ENCODE data around the gene TALDO1. TPM values are rescaled to one million over a fixed set of nuclear protein-coding genes. Genes with fewer than 3 reads are reported as not detected.
"Not testable (repeated sequence)": the region's sequence is repeated elsewhere in the genome, so short reads cannot be mapped to it uniquely, and the experiment has no call there.

The TALDO1 gene
- total RNA-seq, 1 donor from 2014 or later: 224 TPM

DNA sequence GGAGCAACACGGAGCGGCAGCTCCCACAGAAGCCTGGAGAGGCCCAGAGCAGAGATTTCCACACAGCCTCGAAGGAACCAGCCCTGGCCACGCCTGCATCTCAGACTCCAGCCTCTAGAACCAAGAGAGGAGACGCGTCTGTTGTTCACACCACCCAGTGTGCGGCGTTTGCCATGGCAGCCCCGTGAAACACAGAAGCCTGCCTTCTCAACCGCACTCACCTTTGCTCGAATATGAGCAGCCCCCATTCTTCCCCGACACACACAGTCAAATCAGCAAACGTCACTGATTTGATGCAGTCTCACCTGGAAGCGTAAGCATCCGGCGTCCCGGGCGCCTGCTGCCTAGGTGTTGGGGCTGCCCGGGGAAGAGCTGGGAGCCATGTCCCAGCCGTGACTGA lies 14.2 kb upstream of the TALDO1 start:
- DNase-seq (ENCODE audit: extremely low read depth, low read depth, low spot score): no peak

DNA sequence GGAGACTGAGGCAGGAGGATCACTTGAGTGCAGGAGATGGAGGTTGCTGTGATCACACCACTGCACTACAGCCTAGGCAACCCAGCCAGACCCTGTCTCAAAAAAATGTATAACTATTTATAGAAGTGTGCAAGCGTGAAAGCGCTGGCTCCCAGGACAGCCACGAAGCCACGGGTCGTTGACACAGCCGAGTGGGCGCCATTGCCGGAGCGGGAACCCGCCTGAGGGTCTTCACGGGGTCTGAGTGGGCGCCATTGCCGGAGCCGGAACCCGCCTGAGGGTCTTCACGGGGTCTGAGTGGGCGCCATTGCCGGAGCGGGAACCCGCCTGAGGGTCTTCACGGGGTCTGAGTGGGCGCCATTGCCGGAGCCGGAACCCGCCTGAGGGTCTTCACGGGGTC lies 12.7 kb upstream of the TALDO1 start:
- not testable (repeated sequence) for DNase-seq (ENCODE audit: extremely low read depth, low read depth, low spot score)

DNA sequence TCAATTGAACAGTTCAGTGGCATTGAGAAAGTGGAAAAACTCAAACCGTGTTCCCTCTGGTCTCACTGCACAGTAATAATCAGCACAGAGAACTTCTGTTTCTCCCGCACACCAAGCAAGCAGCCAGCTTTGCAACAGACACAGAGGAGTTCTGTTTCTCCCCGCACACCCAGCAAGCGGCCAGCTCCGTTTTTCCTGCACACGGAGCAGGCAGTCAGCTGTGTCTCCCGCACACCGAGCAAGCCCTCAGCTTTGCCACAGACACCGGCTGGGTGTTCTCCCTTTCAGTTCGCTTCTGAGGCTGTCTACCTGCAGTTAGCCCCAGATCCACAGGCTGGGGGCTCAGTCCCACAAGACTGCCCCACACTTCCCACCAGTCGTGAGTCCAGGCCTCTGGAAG lies 9.9 kb upstream of the TALDO1 start:
- DNase-seq (ENCODE audit: extremely low read depth, low read depth, low spot score): no peak

DNA sequence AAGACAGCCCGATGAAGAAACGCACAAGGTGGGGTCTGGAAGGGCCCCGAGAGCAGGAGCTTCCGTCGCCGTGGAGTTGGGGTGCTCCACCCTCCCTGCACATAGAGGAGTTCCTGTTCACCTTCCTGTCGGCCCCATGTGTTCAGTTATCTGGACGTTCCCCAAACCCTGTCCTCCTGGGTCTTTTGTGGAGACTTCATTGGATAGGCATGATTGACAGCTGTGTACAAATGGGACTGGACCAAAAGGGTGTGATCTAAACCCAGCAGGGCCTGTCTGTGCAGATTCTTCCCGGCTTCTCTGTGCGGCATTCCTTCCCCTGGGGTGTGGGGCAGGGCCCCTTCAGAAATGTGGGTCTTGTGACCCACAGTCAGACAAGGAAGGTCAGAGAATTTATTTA lies 9.4 kb upstream of the TALDO1 start:
- DNase-seq (ENCODE audit: extremely low read depth, low read depth, low spot score): not testable (repeated sequence)

DNA sequence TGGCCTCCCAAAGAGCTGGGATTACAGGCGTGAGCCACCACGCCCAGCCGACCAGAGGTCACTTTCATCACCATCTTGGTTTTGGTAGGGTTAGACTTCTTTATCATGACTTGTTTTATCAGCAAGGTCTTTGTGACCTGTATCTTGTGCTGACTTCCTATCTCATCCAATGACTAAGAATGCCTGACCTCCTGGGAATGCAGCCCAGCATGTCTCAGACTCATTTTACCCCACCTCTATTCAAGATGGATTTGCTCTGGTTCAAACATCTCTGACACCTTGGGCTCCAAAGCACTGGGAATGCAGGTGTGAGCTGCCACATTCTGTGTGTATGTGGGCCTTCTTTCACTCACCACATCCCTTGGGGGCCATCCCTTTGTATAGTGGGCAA lies 5.1 kb upstream of the TALDO1 start:
- no peak for DNase-seq (ENCODE audit: extremely low read depth, low read depth, low spot score)

DNA sequence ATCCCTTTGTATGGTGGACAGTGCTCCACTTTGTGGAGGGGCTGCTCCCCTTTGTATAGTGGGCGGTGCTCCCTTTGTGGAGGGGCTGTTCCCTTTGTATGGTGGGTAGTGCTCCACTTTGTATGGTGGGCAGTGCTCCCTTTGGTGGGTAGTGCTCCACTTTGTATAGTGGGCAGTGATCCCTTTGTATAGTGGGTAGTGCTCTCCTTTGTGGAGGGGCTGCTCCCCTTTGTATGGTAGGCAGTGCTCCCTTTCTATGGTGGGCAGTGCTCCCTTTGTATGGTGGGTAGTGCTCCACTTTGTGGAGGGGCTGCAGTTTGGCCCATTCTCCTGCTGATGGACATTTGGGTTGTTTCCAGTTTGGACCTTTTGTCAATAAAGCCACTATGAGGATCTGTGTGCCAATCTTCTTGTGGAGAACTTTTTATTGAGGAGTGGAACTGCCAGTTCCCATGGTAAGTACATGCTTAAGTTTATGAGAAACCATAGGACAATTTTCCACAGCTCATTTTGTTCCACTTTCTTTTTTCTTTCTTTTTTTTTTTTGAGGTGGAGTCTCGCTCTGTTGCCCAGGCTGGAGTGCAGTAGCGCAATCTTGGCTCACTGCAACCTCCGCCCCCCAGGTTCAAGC lies 4.6 kb upstream of the TALDO1 start:
- DNase-seq (ENCODE audit: extremely low read depth, low read depth, low spot score): no peak

DNA sequence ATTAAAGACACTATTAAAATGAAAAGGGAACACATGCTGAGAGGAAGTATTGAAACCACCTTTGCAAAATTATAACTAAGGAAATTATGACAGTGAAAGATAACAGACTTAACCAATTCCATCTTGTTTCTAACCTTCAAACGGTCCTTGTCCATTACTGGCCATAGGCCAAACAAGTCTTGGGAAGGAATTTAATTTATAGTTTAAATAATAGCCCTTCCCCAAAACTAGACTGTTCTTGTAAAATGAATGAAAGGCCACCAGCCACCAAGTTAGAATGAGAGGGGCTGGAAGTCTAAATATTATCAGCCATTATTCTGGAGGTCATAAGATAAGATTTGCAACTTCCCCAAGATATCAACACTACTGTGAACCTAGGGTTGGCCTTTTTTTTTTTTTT lies 1.8 kb upstream of the TALDO1 start:
- no peak for DNase-seq (ENCODE audit: extremely low read depth, low read depth, low spot score)

DNA sequence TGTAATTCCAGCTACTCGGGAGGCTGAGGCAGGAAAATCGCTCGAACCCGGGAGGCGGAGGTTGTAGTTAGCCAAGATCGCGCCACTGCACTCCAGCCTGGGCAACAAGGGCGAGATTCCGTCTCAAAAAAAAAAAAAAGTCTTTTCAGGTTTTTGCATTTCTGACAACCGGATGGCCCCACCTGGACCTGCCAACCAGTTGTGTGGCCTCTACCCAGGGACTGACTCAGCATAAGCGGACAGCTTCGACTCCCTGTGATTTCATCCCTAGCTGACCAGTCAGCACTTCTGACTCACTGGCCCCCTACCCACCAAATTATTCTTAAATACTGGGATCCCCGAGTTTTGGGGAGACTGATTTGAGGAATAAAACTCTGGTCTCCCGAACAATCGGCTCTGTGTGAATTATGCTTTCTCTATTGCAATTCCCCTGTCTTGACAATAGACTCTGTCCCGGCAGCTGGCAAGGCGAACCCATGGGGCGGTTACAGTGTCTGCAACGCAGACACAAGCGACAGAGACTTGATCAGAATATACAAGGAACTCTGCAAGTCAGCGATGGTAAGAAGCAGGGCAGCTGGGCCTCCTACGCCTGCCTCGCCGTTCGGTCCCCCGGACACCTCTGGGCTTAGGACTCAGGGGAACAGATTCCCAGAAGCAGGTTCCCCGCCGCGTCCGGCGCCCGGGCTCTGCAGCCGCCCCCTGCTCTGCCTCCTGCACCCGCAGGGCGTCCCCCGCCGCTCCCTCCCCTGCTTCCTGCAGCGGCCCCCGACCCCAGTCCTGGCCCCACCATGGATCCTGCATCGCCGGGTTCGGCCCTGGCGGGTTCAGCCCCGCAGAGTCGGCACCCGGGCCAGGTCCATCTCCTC lies 741 bp upstream of the TALDO1 start:
- no peak for DNase-seq (ENCODE audit: extremely low read depth, low read depth, low spot score)

DNA sequence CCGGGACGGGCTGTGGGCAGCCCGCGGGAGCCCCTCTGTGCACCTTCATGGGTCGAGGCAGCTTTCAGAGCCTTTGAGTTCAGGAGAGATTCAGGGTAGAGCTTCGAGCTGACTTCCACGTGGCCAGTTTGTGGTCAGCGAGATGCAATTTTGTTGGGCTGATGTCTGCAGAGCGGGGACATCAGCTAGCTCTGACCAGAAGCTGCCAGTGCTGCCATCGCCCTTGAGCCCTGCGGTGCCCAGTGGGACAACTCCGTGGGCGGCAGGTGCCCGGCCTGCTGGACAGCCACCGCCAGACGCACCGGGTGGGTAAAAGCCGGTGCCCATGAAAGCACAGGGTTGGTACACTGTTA lies 719 bp downstream of the TALDO1 start:
- DNase-seq (ENCODE audit: extremely low read depth, low read depth, low spot score): no peak

DNA sequence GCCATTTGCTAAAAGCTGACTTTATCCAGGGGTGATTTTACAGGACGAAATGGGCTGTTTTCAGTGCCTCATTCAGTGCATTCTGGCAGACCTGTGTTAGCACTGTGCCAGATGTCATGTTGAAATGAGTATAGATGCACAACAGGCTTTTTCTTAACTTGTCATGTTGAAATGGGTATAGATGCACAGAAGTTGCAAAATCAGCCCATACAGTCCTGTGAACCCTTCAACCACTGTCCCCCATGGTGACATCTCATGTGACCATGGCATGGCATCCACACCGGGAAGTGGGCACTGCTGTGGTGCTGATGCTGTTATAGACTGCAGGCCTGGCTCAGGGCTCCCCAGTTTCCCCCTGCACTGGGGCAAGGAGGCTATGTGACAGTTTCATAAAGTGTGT lies 2.5 kb downstream of the TALDO1 start:
- DNase-seq (ENCODE audit: extremely low read depth, low read depth, low spot score): no peak

DNA sequence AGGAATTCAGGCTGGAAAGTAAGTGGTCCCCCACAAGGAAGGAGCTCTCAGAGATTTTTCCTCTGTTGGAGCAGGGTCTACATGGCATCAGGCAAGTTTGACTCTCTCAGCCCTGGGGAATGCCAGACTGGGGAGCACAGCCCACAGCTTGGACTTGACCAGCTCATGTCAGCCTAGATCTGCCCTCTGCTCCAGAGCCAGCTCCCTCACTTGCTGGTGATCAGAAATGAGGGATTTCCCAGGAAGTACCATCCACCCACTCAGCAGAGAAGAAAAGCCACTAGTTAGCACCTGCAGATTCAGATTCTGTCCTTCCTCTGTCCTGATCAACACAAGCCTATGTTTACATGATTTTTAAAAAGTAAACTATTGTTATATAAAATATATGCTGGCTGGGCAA lies 13.0 kb downstream of the TALDO1 start:
- DNase-seq (ENCODE audit: extremely low read depth, low read depth, low spot score): no peak

DNA sequence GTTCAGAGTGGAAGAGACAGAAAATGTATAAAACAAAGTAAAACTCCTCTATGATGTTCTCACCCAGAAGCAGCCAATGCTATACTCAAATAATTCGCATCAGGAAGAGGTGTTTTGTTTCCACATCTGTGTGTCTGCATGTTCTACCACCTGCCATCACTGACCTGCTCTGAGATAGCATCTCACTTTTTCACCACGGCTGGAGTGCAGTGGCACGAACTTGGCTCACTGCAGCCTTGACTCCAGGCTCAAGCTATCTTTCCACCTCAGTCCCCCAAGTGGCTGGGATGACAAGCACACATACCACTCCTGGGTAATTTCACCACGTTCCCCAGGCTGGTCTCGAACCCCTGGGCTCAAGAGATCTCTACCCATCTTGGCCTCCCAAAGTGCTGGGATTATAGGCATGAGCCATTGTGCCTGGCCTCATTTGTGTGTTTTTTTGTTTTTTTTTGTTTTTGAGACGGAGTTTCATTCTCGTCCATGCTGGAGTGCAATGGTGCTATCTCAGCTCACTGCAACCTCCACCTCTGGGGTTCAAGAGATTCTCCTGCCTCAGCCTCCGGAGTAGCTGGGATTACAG lies 14.4 kb downstream of the TALDO1 start:
- no peak for DNase-seq (ENCODE audit: extremely low read depth, low read depth, low spot score)

DNA sequence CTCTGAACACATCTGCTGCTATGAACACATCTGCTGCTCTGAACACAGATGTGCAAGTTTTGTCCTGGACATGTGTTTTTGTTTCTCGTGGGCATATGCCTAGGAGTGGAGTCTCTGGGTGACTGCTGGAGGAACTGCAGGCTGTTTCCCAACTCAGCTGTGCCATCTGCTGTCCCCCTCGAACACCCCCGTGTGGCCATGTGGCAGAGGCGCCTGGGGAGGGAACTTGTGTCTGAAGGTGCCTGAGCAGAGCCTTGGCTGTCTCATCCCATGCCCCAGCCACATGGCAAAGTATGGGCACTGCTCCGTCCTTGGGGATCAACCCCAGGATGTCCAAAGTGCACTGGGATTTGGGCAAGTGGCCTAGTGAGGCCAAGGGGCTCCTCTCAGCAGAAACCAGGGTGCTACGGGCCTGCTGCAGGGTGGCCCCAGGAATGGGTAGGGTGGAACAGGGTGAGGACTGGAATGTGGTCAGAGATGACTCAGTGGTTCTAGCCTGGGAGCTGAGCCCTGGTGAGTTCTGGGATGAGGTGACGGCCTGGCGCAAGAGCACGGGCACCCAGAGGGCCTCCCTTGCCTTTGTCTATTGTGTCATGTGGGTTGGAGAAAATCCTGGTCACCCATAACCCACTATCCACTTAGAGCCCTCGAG lies 15.3 kb downstream of the TALDO1 start:
- no peak for DNase-seq (ENCODE audit: extremely low read depth, low read depth, low spot score)

DNA sequence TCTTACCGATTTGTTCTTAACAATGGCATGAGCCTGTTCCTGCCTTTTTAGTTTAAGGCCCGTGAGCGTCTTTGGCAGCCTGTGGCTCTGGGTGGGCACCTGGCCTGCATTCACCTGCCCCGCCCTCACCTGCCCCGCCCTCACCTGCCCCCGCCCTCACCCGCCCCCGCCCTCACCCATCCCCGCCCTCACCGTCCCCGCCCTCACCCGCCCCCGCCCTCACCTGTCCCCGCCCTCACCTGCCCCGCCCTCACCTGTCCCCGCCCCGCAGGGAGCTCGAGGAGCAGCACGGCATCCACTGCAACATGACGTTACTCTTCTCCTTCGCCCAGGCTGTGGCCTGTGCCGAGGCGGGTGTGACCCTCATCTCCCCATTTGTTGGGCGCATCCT lies 15.8 kb downstream of the TALDO1 start:
- DNase-seq (ENCODE audit: extremely low read depth, low read depth, low spot score): no peak

DNA sequence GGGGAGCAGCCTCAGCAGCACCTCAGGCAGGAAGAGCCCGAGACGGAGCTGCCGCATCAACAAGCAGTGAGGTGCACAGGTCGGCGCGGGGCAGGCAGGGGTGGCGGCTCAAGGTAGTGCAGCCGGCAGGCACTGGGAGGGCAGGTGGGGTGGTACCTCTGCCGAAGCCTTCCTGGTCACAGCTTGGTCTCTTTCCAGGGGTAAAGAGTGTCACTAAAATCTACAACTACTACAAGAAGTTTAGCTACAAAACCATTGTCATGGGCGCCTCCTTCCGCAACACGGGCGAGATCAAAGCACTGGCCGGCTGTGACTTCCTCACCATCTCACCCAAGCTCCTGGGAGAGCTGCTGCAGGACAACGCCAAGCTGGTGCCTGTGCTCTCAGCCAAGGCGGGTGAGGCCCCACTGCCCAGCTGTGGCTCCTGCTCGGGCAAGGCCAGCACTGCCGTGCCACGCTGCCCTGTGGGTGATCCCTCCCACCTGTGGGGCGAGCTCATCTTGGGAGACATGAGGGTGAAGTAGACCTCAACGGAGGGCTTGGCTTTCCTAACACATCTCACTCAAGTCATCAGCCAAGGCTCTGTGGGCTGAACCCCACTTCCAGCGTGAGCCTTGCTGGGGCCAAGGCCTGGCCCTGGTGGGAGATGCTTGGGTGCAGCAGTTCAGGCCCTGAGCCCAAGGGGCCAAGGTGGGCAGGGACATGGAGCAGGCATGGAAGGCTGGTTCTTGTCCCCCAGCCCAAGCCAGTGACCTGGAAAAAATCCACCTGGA lies 16.5 kb downstream of the TALDO1 start:
- no peak for DNase-seq (ENCODE audit: extremely low read depth, low read depth, low spot score)

DNA sequence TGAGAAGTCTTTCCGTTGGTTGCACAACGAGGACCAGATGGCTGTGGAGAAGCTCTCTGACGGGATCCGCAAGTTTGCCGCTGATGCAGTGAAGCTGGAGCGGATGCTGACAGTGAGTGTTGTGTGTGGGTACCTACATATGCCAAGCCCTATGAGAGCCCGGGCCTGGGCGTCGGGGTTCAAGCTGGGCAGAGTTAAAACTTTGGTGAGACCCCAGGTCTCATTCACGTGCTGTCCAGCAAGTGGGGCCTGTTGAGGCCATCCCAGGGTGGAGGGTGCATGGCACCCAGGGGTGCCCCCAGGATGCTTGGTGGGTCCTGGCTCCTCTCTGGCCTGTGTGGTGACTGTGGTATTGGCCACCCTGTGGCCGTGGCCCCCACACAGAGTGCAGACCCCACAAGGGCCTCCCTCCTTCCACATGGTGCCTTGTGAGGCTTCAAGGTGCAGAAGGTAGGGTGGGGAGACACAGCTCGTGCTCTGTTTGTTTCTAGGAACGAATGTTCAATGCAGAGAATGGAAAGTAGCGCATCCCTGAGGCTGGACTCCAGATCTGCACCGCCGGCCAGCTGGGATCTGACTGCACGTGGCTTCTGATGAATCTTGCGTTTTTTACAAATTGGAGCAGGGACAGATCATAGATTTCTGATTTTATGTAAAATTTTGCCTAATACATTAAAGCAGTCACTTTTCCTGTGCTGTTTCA lies 17.2 kb downstream of the TALDO1 start:
- no peak for DNase-seq (ENCODE audit: extremely low read depth, low read depth, low spot score)

DNA sequence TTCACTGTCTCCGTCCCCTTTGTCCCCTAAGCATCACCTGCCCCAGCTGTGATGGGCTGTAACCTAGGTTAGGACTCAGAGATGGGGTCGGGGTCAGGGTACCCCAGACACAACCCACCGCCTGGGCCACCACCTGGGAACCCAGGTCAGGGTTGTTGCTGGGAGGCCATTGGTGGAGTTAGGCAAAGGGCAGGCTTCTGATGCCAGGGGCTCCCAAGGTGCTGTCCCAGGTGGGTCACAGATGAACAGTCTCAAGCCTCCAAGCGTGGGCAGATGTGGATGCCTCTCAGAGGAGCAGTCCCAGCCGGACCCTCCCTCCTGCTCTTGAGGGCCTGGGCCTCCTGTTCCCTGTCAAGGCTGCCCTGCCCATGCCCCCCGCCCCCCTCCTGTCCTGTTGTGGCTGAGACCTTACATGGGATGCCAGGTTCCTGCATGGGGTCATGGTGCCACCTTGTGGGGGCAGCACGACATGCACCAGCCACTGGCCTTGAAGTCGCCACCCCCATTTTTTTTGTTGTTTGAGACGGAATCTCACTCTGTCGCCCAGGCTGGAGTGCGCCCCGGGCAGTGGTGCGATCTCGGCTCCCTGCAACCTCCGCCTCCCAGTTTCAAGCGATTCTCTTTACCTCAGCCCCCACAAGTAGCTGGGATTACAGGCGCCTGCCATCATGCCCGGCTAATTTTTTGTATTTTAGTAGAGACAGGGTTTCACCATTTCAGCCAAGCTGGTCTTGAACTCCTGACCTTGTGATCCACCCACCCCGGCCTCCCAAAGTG lies 17.9 kb downstream of the TALDO1 start:
- no peak for DNase-seq (ENCODE audit: extremely low read depth, low read depth, low spot score)

DNA sequence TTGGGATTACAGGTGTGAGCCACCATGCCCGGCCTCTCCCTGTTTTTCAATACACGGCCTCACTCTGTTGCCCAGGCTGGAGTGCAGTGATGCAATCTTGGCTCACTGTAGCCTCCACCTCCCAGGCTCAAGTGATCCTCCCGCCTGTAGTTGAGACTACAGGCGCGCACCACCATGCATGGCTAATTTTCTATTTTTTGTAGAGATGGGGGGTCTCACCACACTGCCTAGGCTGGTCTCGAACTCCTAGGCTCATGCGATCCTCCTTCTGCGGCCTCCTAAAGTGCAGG lies 18.5 kb downstream of the TALDO1 start:
- no peak for DNase-seq (ENCODE audit: extremely low read depth, low read depth, low spot score)

DNA sequence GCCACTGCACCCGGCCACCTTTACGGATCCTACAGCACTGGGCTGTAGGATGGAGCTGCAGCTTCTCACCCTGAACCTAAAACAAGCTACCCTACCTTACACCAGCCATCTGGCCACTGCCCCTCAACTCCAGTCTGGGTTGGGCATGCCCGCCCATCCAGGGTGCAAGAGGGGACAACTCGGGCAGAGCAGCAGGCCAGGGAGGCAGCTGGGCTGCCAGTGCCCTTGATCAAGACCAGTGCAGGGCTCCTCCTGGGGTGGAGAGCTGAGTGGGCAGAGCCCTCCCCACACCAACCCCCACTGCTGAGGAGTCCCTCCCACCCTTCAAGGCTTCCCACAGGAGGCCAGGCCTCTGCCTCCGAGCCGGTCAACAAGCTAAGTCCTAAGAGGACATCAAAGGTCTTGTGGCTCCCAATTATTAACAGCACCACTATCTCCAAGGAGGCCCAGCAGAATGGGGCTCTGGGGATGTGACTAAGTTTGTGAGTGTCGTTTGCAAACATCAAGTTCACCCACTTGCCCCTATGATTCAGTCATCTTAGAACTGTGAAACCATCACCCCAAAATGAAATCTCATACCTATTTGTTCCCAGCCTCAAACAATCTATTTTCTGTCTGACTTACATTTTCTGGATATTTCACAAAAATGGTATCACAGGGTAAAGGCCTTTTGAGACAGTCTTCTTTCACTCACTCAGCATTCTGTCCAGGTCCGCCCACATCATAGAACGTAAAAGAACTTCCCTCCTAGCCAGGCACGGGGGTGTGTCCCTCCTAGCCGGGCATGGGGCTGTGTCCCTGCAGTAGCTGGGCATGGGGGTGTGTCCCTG lies 19.1 kb downstream of the TALDO1 start:
- no peak for DNase-seq (ENCODE audit: extremely low read depth, low read depth, low spot score)
